GM21619 (cell line): ENCODE measurements around the gene CDC14A.
"Not testable (repeated sequence)": the region's sequence is repeated elsewhere in the genome, so short reads cannot be mapped to it uniquely, and the experiment has no call there.

Source experiments
- ATAC-seq: cut with Tn5 transposase; IDR thresholded peaks from one replicate; pipeline ENCODE4 v1.9.1; 2021; ENCODE audit not compliant: unreplicated experiment

CDC14A gene

DNA sequence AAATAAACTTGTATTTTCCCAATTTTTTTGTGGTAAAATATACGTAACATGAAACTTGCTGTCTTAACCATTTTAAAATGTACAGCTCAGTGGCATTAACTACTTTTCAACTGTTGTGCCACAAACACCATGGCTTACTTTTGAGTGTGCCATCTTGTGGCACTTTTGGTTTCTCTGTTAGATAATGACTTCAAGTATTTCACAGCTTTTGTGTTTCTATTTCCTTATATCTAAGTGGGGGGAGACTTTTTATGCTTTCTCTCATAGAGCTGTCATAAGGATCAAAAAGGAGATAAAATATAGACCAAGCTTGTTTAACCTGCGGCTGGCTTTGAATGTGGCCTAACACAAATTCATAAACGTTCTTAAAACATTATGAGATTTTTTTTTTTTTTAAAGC lies 44.3 kb downstream of the CDC14A start:
- no peak for ATAC-seq

DNA sequence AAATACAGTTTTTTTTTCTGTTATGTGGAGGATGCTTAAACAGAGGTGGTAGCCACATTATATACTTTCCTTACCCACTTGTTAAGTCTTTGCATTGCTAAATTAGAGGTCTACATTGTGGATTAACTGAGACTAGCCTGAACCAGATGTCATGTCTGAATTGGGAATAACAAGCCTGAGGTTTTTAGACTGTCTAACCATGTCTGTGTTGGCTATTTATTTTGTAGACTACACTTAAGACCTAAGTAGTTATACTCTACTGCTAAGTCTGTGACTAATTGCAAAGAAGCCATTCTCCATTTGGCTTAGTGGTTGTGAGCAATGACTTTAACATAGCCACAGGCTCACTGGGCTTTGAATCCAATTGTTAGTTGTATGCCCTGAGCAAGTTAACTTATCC lies 45.4 kb downstream of the CDC14A start:
- no peak for ATAC-seq

DNA sequence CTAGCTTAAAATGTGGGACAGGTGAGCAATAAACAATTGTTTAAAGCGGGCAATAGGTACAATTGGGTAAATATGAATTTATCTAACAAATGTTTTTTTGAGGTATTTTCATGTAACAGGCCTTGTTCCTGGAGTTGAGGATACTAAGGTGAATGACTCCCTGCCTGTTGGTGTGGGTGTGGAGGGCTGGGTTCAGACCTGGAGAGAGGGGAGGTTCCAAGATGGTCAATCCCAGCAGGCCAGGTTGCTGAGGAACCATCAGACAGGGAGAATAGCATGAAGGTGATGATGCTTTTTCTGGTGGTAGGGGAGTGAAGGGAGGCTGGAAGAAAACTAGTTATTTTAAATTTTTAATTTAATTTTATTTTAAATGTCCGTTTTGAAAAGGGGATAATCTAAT lies 46.3 kb downstream of the CDC14A start:
- no peak for ATAC-seq

DNA sequence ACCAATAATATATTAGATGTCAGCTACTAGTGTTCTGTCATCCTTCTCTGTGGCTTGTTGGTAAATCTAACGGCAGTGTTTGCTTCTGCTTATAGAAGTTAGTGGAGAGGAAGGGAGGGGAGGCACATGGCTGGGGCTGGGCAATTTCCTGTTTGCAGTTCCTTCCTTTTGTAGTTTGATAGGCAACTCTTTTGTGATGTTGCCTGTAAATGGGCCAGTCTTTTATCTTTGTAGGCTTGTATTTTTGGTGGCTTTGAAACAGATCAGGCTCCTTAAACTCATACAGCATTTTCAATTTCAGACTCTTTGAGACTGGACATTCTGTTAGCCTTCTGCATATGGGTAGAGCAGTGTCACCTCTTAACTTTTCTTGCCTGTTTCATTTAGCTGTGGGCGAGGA lies 48.1 kb downstream of the CDC14A start:
- peak; percentile 79 for ATAC-seq

DNA sequence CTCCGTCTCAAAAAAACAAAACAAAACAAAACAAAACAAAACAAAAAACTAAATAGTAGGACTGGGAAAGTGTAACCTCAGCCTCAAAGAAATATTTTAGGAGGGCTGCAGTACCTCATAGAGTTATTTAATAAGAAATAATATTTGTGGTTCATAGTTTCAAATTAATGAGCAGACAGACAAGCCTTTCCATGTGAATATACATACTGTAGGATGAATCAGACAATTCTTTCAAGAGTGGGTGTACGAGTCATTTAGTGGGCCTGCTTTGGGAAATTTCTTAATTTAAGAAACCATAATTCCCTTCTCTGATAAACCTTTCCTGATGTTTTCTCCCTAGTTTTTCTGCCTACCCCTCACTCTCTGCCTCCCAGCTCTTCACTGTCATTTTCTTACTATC lies 52.5 kb downstream of the CDC14A start:
- no peak for ATAC-seq

DNA sequence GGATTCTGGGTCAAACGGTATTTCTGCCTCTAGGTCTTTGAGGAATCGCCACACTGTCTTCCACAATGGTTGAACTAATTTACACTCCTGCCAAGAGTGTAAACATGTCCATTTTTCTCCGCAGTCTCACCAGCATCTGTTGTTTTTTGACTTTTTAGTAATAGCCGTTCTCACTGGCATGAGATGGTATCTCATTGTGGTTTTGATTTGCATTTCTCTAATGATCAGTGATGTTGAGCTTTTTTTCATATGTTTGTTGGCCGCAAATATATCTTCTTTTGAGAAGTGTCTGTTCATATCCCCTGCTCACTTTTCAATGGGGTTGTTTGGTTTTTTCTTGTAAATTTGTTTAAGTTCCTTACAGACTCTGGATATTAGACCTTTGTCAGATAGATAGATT lies 53.6 kb downstream of the CDC14A start:
- not testable (repeated sequence) for ATAC-seq

DNA sequence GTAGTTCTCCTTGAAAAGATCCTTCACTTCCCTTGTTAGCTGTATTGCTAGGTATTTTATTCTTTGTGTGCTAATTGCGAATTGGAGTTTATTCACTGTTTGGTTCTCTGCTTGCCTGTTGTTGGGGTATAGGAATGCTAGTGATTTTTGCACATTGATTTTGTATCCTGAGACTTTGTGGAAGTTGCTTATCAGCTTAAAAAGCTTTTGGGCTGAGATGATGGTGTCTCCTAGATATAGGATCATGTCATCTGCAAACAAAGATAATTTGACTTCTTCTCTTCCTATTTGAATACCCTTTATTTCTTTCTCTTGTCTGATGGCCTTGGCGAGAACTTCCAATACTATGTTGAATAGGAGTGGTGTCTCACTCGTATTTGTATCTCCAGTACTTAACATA lies 55.1 kb downstream of the CDC14A start:
- ATAC-seq = not testable (repeated sequence)

DNA sequence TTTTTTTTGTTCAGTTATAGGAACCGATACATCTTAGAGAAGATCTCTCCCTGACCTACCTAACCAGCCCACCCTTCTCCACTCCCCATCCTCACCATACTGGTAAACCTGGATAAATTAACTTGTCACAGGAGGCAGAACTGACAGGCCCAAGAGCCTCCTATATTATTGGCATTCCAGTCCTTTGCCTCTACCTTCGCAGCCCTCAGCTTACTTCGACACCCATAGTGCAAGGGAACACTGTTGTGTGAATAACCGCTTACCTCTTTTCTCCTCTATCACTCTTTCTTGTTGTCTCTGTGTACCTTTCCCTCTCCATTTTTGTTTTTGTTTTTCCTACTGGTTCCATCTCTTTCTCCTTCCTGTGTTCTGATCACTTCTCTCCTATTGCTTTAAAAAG lies 58.7 kb downstream of the CDC14A start:
- ATAC-seq = no peak

DNA sequence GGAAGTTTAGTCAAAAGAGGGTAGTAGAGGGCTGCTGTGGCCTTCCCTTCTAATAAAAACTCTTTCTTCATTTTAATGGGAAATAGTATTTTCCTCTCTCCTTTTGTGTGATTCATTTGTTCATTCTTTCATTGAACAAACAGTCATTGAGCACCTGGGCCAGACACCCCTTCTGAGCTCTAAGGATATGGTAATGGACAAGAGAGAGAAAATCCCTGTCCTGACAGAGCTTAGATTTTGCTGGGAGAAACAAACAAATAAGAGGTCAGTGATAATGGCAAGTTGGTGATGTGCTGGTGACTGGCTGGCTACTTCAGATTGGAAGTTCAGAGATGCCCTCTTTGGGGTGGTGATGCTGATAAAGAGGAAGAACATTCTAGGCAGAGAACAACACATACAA lies 59.3 kb downstream of the CDC14A start:
- no peak for ATAC-seq

DNA sequence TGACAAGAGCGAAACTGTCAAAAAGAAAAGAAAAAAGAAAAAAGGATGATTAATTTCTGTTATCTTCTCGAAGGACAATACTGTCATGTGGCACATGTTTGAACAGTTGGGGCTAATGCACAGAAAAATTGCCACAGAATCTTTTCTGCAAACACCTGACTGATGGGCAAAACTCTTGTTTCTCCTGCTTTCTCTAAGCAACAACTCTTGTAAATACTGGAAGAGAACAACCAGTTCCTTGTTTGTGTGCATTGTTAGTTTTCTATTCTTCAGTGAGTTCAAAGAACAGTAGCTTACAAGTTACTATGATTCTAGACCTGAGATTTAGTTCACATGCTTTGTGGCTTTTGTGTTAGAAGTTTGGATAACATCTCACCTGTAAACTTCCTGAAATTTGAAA lies 60.7 kb downstream of the CDC14A start:
- no peak for ATAC-seq

DNA sequence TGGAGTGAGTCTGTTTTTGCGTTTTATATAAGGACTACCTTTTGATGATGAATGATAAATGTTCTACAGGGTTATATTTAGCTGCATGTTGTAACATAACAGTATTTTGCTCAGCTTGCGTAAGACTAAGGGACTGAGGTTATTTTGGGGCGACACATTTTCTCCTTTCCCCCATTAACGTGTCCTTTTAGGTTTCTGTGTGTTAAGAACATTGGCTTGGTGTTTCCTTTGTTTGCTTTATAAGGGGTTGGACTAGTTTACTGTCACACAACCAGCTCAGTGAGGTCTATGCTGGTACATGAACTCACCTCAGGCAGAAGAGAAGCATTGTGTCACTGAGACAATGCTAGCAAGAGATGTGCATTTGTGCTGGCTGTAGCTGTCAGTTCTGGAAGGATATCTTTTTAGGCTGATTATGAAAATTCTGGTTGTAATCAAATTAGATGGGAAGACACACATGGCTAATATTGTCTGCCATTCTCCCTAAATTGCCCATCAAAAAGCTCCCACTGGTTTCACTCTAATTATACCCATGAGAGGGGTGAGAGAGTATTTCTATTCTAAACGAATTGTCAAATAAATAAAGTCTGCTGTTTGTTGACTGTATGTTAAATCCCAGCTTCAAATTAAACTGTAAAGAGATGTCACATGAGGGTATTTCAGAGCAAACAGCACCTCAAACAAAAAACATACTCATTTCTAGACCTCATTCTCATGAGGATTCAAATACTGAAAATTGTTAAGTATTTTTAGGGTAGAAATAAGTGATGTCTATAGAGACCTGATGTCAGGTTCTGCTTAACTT lies 62.6 kb downstream of the CDC14A start:
- ATAC-seq = no peak

DNA sequence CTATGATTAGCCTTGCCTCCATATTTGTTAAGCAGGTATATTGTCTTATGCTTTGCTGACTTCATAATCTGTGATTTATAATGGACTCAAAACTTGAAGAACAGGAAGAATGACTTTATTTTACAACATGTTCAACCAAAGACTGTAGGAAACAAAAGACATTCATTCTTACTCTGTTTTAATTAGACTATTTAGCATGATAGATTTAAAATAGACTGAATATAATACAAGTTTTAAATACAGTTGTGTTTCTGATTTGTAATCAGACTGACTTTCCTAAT lies 63.1 kb downstream of the CDC14A start:
- ATAC-seq = no peak

DNA sequence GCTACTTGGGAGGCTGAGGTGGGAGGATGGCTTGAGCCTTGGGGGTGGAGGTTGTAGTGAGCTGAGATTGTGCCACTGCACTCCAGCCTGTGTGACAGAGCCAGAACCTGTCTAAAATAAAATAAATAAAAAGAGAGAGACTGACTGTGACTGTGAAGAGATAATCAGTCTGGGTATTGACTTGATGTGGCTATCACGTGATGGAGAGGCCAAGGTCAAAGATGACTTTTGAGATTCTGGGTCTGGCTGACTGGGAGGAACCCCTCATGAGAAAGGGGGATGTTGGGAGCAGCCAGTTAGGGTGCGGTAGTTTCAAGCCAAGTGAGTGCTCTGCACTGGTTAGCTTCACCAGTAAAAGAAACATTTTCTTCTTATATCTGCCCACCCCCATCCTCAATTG lies 66.8 kb downstream of the CDC14A start:
- ATAC-seq = no peak

DNA sequence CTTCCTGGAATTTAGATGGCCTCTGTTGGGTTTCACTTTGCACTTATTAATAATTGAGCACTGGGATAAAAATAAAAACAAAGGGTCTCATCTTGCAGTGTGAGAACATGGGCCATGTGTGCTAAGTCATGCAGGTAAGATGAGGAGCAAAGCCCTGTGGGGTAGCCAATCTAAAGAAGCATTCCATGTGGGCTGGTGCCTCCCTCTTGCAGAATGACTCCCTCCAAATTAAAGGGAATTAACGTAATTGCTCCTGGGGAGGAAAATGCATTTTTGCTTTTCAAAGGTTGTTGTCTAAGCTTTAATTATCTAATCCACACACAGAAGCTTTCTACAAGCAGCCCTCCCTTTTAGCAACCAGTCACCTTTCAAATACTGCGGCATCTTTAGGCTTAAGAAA lies 69.8 kb downstream of the CDC14A start:
- ATAC-seq = no peak

DNA sequence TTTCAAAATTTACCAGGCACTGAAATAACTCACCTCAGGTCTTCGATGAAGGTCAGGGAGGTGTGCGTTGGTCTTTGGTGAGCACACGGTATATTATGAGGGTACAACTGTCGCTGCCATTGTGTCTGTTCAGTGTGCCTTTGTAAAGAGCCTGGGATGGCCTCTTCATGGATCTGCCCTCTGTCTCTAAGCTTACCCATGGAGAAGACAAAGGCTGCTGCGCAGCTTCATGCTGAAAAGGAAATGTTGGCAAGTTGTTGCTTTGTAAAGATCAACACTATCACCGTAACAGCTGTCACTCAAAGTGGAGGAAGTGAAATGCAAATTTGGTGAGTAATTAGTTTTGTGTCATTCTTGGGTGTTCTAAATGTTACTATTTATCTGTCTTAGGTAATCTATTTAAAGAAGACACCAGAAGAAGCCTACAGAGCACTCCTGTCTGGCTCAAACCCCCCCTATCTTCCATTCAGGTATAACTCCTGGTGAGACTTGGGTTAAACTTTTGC lies 71.6 kb downstream of the CDC14A start:
- peak; percentile 92 for ATAC-seq

DNA sequence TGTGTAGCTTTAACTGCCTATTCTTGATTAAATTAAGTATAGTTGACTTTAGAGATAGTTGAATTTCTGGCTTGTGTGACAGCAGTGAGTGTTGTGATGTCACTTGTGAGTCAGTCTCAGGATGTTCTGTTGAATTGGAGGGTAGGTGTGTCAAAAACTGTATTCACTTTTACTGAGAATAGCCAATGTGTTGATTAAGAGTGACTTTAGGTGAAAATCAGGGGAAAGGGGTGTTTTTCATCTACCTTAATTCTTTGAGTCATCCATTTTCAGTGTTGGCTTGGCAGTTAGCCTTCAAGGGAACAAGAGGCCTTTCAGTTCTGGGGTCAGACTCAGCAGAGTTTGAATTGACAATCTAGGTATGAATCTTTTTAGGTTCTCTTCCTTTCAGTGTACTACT lies 75.9 kb downstream of the CDC14A start:
- no peak for ATAC-seq

DNA sequence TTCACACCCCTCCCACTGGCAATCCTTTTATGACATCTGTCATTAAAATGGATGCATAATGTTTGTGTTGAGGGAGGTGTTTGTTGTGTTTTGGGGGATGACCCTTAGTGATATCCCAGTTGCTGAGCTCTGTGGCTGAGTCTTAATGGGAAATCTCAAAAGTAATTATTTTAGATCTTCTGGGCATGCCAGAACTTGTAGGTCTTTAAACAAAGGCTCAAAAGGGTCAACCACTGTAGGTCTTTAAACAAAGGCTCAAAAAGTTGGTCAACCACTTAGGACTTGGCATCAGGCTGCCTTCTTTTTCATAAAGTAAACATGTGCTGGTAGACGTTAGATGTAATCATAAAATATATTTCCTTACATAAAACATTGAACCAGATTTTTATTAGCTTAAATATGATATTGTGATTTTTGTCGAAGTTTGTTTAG lies 78.0 kb downstream of the CDC14A start:
- no peak for ATAC-seq

DNA sequence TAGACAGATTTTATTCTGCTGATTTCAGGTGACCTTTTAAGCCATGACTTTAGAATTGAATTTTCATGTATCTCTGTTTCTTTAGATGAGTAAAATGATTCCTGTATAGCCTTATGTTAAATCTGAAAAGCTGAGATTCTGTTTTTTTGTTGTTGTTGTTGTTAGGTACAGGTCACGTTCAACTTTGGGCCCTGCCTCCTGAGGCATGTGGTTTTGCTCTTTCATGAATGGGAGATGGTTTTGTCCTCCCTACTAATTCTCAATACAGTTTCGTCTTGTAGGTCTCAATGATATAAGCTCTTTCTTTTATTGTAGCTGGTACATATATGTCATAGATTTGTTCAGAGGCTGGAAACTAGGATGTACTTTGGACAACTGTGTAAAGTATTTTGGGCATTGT lies 79.6 kb downstream of the CDC14A start:
- ATAC-seq = no peak

DNA sequence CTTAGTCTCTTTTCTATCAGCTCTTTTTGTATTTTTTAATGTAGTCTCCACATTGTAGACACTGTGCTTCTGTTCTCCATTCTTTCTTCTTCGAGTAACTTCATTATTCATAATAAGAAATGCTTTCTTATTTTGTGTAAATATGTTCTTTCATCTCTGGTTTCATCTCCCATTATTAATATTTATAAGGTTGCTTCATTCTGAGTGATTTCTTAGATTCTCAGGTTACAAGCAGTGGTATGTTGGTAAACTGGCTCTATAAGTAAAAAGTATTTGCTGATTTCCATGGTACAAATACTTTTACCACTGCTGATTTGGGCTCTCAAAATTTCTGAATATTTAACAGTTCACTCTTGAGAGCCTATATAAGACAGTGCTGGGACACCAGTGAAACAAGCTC lies 81.3 kb downstream of the CDC14A start:
- no peak for ATAC-seq

DNA sequence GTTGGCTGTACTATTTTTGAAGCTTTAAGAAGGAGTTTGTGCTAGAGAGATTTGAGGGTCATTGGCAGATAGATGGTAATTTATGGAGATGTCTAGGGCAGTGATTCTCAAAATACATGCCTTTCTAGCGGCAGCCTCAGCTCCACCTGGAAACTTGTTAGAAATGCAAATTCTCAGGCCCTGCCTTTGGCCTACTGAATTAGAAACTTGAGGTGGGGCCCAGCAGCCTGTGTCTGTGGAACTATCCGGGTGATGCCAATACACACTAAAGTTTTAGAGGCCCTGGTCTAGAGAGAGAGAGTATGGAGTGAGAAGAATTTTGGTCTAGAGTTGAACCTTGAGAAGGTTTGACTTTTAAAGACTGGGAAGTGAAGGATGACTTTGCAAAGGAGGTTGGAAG lies 82.5 kb downstream of the CDC14A start:
- no peak for ATAC-seq

DNA sequence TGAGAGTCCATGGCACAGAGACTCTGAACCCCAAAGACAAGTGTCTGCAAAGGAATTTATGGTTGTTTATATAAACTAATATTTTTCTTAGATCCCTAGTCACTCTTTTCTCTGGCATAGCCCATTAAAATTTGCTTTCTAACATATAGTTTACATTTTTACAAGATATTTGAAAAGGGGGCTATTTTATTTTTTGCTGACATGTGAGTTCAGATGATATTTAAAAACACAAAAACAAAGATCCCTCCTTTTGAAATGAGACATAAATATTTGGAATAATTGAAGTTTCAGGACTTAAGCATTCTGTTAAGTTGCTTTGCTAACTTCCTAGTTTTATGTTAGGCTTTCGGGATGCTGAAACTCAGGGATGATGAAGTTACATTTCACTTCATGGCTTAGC lies 86.1 kb downstream of the CDC14A start:
- no peak for ATAC-seq

DNA sequence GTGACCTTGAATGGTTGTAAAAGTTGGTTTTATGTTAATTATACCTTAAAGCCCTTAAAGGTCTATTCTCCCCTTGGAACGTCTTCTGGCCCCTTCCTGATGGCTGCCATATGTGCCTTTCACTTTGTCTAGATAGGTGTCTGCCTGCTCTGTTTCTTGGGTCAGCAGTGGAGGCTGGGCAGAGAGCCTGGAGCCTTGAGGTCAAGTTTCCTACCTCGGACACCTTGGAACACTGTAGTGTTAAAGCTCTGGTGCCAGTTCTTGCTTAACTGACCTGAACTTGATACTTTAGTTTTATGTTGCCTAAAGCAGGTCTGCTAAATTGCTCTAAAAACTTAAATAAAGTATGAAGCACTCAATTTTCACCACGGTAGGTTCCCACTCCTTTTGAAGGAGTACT lies 86.5 kb downstream of the CDC14A start:
- ATAC-seq = no peak

DNA sequence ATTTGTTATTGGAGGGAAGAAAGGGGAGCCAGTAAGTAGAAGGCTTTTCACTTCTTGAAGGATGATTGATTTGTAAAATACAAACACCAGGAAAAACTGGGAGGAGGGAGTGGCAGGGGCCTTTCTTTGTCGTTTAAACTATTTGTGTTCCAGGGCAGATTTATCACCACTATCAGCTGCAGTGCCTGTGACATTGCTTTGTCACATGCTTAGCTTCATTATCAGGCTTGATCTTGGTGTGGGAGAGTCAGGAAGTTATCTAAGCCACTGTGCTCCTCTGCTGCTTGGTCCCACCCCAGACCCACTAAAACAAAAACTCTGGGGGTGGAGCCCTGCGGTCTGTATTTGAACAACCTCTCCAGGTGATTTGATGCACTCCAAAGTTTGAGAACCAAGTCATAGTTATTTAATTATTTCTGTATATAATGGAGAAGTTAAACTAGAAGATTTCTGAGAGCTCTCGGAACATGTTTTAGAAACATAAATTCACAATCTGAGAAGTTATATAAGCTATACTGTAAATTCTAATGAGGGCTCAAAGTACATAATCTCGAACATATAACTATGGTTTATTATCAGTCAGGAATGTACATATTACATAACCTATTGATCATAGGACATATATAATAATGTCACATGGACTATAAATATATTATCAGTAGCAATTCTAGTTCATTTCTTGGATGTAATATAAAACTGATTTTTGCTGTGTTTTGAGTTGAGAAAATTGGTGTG lies 87.9 kb downstream of the CDC14A start:
- no peak for ATAC-seq
